Choroid plexus epithelial cell (primary cell): ENCODE data around the gene WDR46.
A peak's percentile ranks its signal among the peaks of the same experiment; 100 is the strongest.

ENCODE experiments used
- DNase-seq: peaks from one replicate; pipeline ENCODE4 v3.0.0-alpha.2; 2010; ENCODE audit warnings: low read depth
- H3K4me3 ChIP-seq: 2 replicates; pipeline ENCODE4 v1.5.1; 2011; ENCODE audit warnings: low read depth, mild to moderate bottlenecking, control low read depth, low read length, moderate library complexity
- CTCF ChIP-seq: conservative IDR thresholded peaks from 2 replicates; pipeline ENCODE4 v1.5.1; 2011; ENCODE audit warnings: low read depth, mild to moderate bottlenecking, control low read depth, inconsistent platforms, low read length, moderate library complexity

The WDR46 gene

GRCh38 chr6:33247977-33248642 lies 40.9 kb downstream of the WDR46 start:
- H3K4me3 ChIP-seq, result peak overlapping the region; percentile 78
- peak; percentile 91 for DNase-seq
- TF ChIP-seq CTCF, result peak; percentile 95

- no peak for TF ChIP-seq CTCF
- no peak overlapping the region for H3K4me3 ChIP-seq
- no peak for DNase-seq
Measured at GRCh38 chr6:33243476-33243875, 45.6 kb downstream of the WDR46 start.

- H3K4me3 ChIP-seq, result no peak overlapping the region
- no peak for DNase-seq
- TF ChIP-seq CTCF, result no peak
Measured at GRCh38 chr6:33241968-33242367, 47.1 kb downstream of the WDR46 start.

- DNase-seq, result no peak
- TF ChIP-seq CTCF, result no peak
- no peak overlapping the region for H3K4me3 ChIP-seq
Measured at GRCh38 chr6:33237741-33238140, 51.3 kb downstream of the WDR46 start.

GRCh38 chr6:33236852-33237251 lies 52.2 kb downstream of the WDR46 start:
- no peak for DNase-seq
- TF ChIP-seq CTCF, result no peak

GRCh38 chr6:33236328-33236727 lies 52.7 kb downstream of the WDR46 start:
- H3K4me3 ChIP-seq, result no peak overlapping the region
- no peak for TF ChIP-seq CTCF
- DNase-seq, result no peak

More at GRCh38 chr6:33236852-33237251, 52.2 kb downstream of the WDR46 start:
- H3K4me3 ChIP-seq, result no peak overlapping the region

- DNase-seq, result no peak
Measured at GRCh38 chr6:33235221-33235634, 53.8 kb downstream of the WDR46 start.

More at GRCh38 chr6:33235221-33235634, 53.8 kb downstream of the WDR46 start:
- TF ChIP-seq CTCF, result no peak
- H3K4me3 ChIP-seq, result no peak overlapping the region
